Activated gamma-delta T cell (primary cell): ENCODE measurements around the gene ROPN1.
"Not testable (repeated sequence)": the region's sequence is repeated elsewhere in the genome, so short reads cannot be mapped to it uniquely, and the experiment has no call there.

Experiments used
- DNase-seq: peaks from one replicate; lab custom pipeline; 2025; lab: John Stamatoyannopoulos, UW
- total RNA-seq, 2 donors: gene quantifications; one replicate each; lab custom pipeline; 2026; lab: John Stamatoyannopoulos, UW

The ROPN1 gene
- 0 reads per million in 2 donors for total RNA-seq

GRCh38 chr3:123991730-123992588, at the start of gene ROPN1:
ROPN1 (minus strand) TSS chr3:123992124; CDS start chr3:123980481, 11,643 bp downstream.
- not testable (repeated sequence) for DNase-seq

- no peak for DNase-seq
Measured at GRCh38 chr3:124041553-124041952, 49.6 kb upstream of the ROPN1 start.

- no peak for DNase-seq
Measured at GRCh38 chr3:124037326-124037725, 45.4 kb upstream of the ROPN1 start.

GRCh38 chr3:124036214-124036613, 44.3 kb upstream of the ROPN1 start:
- DNase-seq, result not testable (repeated sequence)

- no peak for DNase-seq
Measured at GRCh38 chr3:124035463-124036121, 43.7 kb upstream of the ROPN1 start.

GRCh38 chr3:124034844-124035152, 42.9 kb upstream of the ROPN1 start:
- DNase-seq, result no peak

GRCh38 chr3:124034016-124034843, 42.3 kb upstream of the ROPN1 start:
- DNase-seq, result no peak

- DNase-seq, result no peak
Measured at GRCh38 chr3:124033360-124034015, 41.6 kb upstream of the ROPN1 start, which contains the start of gene KALRN. KALRN (plus strand) TSS chr3:124033369.

- peak; percentile 19 for DNase-seq
Measured at GRCh38 chr3:124032881-124033359, 41.0 kb upstream of the ROPN1 start.

GRCh38 chr3:124032311-124032880, 40.5 kb upstream of the ROPN1 start:
- no peak for DNase-seq

- DNase-seq, result no peak
Measured at GRCh38 chr3:124026516-124026915, 34.6 kb upstream of the ROPN1 start.

- DNase-seq, result not testable (repeated sequence)
Measured at GRCh38 chr3:124023531-124023930, 31.6 kb upstream of the ROPN1 start.

- DNase-seq, result no peak
Measured at GRCh38 chr3:124019291-124019690, 27.4 kb upstream of the ROPN1 start.

- DNase-seq, result not testable (repeated sequence)
Measured at GRCh38 chr3:124017502-124017901, 25.6 kb upstream of the ROPN1 start.

GRCh38 chr3:124016483-124016882, 24.6 kb upstream of the ROPN1 start:
- DNase-seq, result not testable (repeated sequence)

GRCh38 chr3:124014366-124014942, 22.5 kb upstream of the ROPN1 start:
- no peak for DNase-seq

GRCh38 chr3:124008321-124008720, 16.4 kb upstream of the ROPN1 start:
- not testable (repeated sequence) for DNase-seq

- DNase-seq, result no peak
Measured at GRCh38 chr3:124007186-124007585, 15.3 kb upstream of the ROPN1 start.

GRCh38 chr3:124002405-124003079, 10.6 kb upstream of the ROPN1 start:
- not testable (repeated sequence) for DNase-seq

GRCh38 chr3:124001366-124001765, 9.4 kb upstream of the ROPN1 start:
- not testable (repeated sequence) for DNase-seq
